Body of pancreas (tissue), 4 donors: ENCODE data around the gene PTRHD1.

Source experiments
- POLR2A ChIP-seq, 3 donors: fragments of 450-650 bp; IDR thresholded peaks; one replicate each; pipeline ENCODE4 v1.6.1; 2016; ENCODE audit warnings: antibody characterized with exemption in 3 of 3, mild to moderate bottlenecking in 2 of 3
- TF ChIP-seq, protein P1 (sequence below), 7 experiments: fragments of 450-650 bp in 4 of 7; fragments of 200-600 bp in 3 of 7; sonication (generic) in 3 of 7; IDR thresholded peaks; one replicate each; pipeline ENCODE4 v1.5.1; 2016 to 2019; ENCODE audit warnings: antibody characterized with exemption in 7 of 7

DNA sequence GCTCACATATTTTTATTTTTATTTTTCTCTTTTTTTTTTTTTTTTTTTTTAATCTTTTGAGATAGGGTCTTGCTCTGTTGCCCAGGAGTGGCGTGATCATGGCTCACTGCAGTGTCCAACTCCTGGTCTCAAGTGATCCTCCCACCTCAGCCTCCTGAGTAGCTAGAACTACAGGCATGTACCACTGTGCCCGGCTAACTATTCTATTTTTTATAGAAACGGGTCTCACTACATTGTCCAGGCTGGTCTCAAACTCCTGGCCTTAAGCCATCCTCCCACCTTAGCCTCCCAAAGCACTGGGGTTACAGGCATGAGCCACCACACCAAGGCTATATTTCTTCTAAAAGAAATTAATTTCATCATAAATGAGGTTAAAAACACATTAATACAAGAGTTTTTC is 45.9 kb downstream of the PTRHD1 start:
- no peak for TF ChIP-seq POLR2A (IDR thresholded peaks at IDR 0.05)
- TF ChIP-seq, protein P1, sequence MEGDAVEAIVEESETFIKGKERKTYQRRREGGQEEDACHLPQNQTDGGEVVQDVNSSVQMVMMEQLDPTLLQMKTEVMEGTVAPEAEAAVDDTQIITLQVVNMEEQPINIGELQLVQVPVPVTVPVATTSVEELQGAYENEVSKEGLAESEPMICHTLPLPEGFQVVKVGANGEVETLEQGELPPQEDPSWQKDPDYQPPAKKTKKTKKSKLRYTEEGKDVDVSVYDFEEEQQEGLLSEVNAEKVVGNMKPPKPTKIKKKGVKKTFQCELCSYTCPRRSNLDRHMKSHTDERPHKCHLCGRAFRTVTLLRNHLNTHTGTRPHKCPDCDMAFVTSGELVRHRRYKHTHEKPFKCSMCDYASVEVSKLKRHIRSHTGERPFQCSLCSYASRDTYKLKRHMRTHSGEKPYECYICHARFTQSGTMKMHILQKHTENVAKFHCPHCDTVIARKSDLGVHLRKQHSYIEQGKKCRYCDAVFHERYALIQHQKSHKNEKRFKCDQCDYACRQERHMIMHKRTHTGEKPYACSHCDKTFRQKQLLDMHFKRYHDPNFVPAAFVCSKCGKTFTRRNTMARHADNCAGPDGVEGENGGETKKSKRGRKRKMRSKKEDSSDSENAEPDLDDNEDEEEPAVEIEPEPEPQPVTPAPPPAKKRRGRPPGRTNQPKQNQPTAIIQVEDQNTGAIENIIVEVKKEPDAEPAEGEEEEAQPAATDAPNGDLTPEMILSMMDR (IDR thresholded peaks at IDR 0.05) = no peak
